Measurements from ENCODE around the gene HOATZ. TPM values are rescaled to one million over a fixed set of nuclear protein-coding genes. Genes with fewer than 3 reads are reported as not detected.

Gene HOATZ
- polyA plus RNA-seq, 1 donor (not counting 4 experiments of a cell fraction or from before 2014, with no cell fraction given): not detected

- Histone ChIP-seq H3K4me1 (ENCODE audit: control insufficient read depth, extremely low read depth, insufficient read depth, low read length) (peaks cover 20% of the 10 kb centered on the region), H2AFZ (ENCODE audit: control insufficient read depth, low read length) (no peak overlapping the region)
These were observed 20.7 kb downstream of the HOATZ start for GRCh38 chr11:111535281-111535680.

GRCh38 chr11:111537336-111537860 is 22.8 kb downstream of the HOATZ start:
- DNase-seq (ENCODE audit: low read depth, low spot score): no peak
- Histone ChIP-seq H3K27me3 (ENCODE audit: control insufficient read depth, extremely low read depth, insufficient read depth, low read length) (peaks cover 23% of the 10 kb centered on the region), H3K4me3 (ENCODE audit: control insufficient read depth in 2 of 3, extremely low read depth in 1 of 3, insufficient read depth in 2 of 3, low read depth in 1 of 3, low read length in 3 of 3) (no peak overlapping the region), H3K4me1 (ENCODE audit: control insufficient read depth, extremely low read depth, insufficient read depth, low read length) (peaks cover 10% of the 10 kb centered on the region), H3K4me2 (ENCODE audit: control insufficient read depth, extremely low read depth, insufficient read depth, low read depth, low read length) (no peak overlapping the region), H3K79me2 (ENCODE audit: control insufficient read depth, insufficient read depth, low read length) (no peaks in the 10 kb centered on the region), H3K36me3 (ENCODE audit: control insufficient read depth in 2 of 2, extremely low read depth in 1 of 2, insufficient read depth in 2 of 2, low read length in 2 of 2) (no peaks in the 10 kb centered on the region), H3K9ac (ENCODE audit: control insufficient read depth, extremely low read depth, insufficient read depth, low read length) (no peak overlapping the region), H3K9me3 (ENCODE audit: control insufficient read depth, low read depth, low read length) (no peaks in the 10 kb centered on the region), H3K27ac (ENCODE audit: control insufficient read depth, insufficient read depth, low read length) (no peak overlapping the region), H3K9me1 (ENCODE audit: control insufficient read depth, extremely low read depth, insufficient read depth, low read length) (no peaks in the 10 kb centered on the region), H4K20me1 (ENCODE audit: control insufficient read depth, extremely low read depth, insufficient read depth, low read length) (no peaks in the 10 kb centered on the region), H2AFZ (ENCODE audit: control insufficient read depth, low read length) (no peak overlapping the region)
- dilution Hi-C loops (cut with MboI; ENCODE audit: extremely low pct_ligation_motif_present, low sequenced_read_pairs): no loop called here
- no peak for FAIRE-seq
- TF ChIP-seq CTCF (optimal IDR thresholded peaks at IDR 0.05 in 1 of 3, IDR thresholded peaks at IDR 0.05 in 1 of 3, conservative IDR thresholded peaks at IDR 0.05 in 1 of 3; ENCODE audit: extremely low read depth in 1 of 3, insufficient read depth in 2 of 3, low read length in 3 of 3): no peak
- no peak for TF ChIP-seq EZH2 (IDR thresholded peaks at IDR 0.05; ENCODE audit: low read length)

More at GRCh38 chr11:111535281-111535680, 20.7 kb downstream of the HOATZ start:
- H3K36me3 ChIP-seq (ENCODE audit: control insufficient read depth in 2 of 2, extremely low read depth in 1 of 2, insufficient read depth in 2 of 2, low read length in 2 of 2): no peaks in the 10 kb centered on the region
- no peak for TF ChIP-seq CTCF (optimal IDR thresholded peaks at IDR 0.05 in 1 of 3, IDR thresholded peaks at IDR 0.05 in 1 of 3, conservative IDR thresholded peaks at IDR 0.05 in 1 of 3; ENCODE audit: extremely low read depth in 1 of 3, insufficient read depth in 2 of 3, low read length in 3 of 3)
- no peak for TF ChIP-seq EZH2 (IDR thresholded peaks at IDR 0.05; ENCODE audit: low read length)
- no peaks in the 10 kb centered on the region for H3K9me3 ChIP-seq (ENCODE audit: control insufficient read depth, low read depth, low read length)
- H3K79me2 ChIP-seq (ENCODE audit: control insufficient read depth, insufficient read depth, low read length): no peaks in the 10 kb centered on the region
- no peak overlapping the region for H3K4me3 ChIP-seq (ENCODE audit: control insufficient read depth in 2 of 3, extremely low read depth in 1 of 3, insufficient read depth in 2 of 3, low read depth in 1 of 3, low read length in 3 of 3)
- H3K9me1 ChIP-seq (ENCODE audit: control insufficient read depth, extremely low read depth, insufficient read depth, low read length): no peaks in the 10 kb centered on the region
- no peak overlapping the region for H3K27ac ChIP-seq (ENCODE audit: control insufficient read depth, insufficient read depth, low read length)
- DNase-seq (ENCODE audit: low read depth, low spot score): no peak
- no peaks in the 10 kb centered on the region for H4K20me1 ChIP-seq (ENCODE audit: control insufficient read depth, extremely low read depth, insufficient read depth, low read length)
- no peak overlapping the region for H3K9ac ChIP-seq (ENCODE audit: control insufficient read depth, extremely low read depth, insufficient read depth, low read length)
- dilution Hi-C loops (cut with MboI; ENCODE audit: extremely low pct_ligation_motif_present, low sequenced_read_pairs): no loop called here
- no peak for FAIRE-seq
- no peak overlapping the region for H3K4me2 ChIP-seq (ENCODE audit: control insufficient read depth, extremely low read depth, insufficient read depth, low read depth, low read length)
- H3K27me3 ChIP-seq (ENCODE audit: control insufficient read depth, extremely low read depth, insufficient read depth, low read length): peaks cover 5% of the 10 kb centered on the region
